ENCODE results near the gene RRM2.
"Not testable (repeated sequence)": the region's sequence is repeated elsewhere in the genome, so short reads cannot be mapped to it uniquely, and the experiment has no call there.

Gene RRM2

DNA sequence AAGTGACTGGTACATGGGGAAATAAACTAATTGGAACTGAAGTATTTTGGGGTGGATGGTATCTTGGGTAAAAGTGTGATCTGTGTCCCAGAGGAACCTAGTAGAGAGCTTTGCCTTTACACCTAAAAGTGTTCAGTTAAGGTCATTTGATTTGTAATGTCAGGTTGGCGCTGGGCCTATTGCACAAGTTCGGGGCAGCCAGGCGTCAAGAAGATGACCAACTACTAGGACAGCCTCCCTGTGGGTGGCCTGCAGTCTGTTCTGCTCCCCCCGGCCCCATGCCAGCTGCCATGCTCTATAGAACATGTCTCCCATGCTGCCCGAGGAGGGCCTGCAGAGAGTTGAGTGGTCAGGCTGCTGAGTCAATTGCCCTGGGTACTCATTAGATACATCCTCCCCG lies 10.1 kb downstream of the RRM2 start:
- DNase-seq (ENCODE audit: low read depth in 2 of 2) = no peak

DNA sequence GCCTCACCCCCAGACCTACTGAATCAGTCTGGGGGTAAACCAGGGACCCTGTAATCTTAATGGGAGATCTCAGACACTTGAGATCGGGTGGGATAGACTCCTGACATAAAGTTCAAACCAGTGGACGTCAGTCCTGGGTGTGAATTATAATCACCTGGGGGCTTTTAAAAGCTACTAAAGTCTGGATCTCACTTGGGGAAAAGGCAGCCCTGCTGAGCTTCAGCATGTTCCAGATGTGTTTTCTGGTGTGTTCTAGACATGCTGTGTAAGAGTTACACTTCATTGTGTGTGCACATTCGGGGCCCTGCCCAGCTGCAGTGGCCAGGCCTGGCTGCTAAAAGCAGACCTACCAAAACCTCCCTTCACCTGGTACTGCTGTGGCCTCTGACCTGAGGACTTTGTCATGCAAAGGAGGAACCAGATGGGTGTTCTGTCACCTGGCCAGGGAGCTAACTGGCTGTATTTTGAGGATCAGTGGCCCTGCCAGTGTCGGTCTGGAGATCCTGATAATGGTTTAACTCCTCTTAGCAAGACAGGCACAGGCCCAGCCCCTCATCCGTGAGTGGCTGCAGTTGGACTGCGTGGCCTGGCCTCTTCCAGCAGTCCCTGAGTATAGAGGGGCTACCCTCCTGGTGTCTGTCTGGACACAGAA lies 10.6 kb downstream of the RRM2 start:
- DNase-seq (ENCODE audit: low read depth in 2 of 2) = no peak

DNA sequence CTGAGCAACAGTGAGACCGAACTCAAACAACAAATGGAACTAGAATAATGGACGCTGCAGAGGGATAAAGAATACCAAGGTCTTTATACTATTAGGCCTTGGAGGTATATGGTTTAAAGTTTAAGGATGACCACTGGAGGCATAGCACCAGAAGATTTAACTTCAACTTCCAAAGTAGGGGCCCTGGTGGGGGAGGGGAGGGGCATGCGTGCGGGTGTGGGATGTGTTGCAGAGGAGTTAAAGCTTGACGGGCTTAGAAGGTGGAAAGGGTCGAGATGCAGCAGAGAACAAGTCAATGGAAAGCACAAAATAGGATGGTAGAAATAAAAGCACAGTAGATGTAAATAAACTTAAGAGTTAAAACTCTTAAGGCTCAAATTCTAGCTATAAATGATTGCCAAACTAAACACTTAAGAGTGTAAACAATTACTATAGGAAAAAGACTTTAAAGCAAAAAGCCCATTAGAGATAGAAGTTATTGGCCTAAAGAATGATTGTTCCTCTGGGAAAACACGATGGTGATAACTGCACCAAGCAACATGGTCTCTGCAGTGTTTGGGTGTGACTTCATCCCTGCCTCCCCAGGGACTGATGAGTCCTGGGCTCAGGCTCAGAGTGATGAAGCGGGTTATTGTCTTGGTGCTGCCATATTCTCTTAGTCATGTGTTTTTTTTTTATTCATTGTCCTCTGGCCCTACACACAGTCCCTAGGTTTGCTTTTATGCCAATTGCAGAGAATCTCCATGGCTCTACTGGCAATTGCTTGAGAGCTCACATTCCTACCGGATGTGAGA lies 13.0 kb downstream of the RRM2 start:
- DNase-seq (ENCODE audit: low read depth in 2 of 2) = no peak

DNA sequence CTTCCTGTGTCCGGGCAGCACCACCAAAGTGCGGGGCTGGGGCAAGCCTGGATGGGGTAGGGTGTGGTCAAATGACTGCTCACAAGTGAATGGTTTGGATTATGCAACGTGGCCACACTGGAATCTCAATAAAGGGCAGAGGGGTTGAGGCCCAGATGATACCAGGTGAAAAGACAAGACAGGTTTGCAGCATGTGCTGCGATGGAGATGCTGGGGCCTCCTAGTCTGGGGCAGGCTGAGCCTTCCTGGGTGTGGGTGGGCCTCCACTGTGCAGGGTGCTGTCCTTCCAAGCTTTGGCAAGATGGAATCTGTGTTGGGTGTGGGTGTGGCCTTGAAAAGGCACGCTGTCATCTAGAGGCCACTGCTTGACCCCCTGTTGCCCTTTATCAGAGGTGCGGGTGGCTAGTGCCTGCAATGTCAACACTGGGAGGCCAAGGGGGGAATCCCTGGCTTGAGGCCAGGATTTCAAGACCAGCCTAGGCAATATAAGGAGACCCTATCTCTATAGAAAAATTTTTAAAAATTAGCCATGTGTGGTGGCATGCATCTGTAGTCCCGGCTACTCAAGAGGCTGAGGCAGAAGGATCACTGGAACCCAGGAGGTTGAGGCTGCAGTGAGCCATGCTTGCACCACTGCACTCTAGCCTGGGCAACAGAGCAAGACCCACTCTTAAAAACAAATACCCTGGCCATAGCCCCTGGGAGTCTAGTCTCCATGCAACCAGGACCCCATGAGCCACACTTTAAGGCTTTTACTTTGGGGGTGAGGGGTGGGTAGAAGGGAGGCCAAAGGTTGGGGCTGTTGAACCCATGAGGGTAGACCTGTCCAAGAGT lies 13.8 kb downstream of the RRM2 start:
- DNase-seq (ENCODE audit: low read depth in 2 of 2) = no peak

DNA sequence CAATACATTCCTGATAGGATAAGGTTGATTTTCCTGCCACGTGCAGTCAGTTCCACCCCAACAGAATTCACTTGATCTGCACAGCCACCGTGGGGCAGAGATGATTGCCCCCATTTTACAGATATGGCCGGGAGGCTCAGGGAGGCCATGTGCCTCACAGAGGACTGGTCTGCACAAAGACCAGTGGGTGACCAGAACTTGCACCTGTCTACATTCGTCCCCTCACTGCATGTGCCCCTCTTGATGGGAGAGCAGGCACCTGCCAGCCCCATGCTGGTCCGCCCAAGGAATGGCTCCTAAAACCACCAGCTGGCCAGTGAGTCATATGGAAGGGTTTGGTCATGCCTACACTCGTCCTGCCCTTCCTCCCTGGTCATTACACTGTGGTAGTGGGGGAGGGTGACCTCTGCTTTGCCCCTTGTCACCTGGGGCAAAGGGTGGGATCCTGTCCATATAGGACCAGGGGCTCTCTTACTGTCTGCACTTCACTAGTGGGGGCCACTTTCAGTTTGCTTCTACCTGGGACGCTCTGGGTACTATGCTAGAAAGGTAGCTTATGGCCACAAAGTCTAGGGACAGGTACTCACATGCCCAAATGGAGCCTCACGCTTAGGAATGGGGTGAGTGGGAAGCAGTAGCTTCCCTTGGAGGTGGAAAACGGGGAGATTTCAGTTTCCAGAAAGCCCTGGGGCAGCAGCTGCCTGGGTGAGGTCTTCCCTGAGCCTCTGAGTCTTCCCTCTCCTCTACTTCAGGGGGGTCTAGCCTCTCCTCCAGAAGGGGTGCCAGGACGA lies 14.7 kb downstream of the RRM2 start:
- no peak for DNase-seq (ENCODE audit: low read depth in 2 of 2)

DNA sequence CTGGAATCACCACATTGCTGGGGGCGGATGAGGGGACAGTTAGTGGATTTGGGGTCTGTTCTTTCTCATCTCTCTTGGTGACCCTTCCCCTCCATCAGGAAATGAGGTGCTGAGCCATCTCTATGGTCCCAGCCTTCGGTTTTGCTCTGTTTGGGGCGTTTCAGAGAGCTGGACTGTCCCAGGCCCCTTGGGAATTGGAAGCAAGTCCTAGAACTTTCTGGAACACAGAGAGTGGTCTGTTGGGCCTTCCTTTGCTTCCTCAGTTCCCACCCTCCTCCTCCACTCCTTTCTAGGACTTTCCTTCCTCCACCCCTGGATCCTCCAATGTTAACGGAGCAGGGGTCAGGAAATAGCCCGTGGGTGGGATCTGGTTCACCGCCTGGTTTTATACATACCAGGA lies 17.0 kb downstream of the RRM2 start:
- DNase-seq (ENCODE audit: low read depth in 2 of 2) = no peak

DNA sequence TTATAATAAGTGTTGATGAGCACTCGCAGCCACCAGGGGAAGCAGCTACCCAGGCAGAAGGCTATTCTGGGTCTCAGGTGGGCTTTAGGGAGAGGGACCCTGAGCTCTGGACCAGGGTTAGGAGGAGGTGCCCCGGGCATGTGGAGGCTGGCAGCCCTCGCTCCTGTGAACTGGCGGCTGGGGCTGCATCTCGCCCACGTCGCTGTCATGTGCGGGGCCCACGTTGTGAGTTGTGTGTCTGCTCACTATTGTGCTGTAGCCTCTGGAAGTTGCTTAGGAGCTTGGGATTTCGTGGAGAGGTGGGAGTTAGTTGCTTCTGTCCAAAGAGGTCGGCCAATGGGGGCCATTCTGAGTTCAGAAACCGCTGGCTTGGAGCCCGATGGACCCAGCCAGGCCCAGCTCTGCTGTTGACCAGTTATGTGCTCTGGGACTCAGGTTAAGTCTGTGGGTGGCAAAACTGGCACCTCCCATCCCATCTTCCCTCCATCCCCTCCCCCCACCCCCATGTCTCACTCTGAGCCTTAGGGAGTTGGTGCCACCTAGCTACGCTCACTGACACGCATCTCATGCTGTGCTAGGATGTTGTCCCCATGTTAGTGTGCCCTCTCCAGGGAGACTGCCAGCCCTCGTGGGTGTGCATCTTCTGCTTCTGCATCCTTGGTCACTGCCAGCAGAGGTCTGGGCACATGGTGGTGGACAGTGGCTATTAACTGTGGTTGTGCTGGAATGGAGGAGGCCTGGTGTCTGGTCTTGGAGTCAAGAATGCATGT lies 18.5 kb downstream of the RRM2 start:
- no peak for DNase-seq (ENCODE audit: low read depth in 2 of 2)

DNA sequence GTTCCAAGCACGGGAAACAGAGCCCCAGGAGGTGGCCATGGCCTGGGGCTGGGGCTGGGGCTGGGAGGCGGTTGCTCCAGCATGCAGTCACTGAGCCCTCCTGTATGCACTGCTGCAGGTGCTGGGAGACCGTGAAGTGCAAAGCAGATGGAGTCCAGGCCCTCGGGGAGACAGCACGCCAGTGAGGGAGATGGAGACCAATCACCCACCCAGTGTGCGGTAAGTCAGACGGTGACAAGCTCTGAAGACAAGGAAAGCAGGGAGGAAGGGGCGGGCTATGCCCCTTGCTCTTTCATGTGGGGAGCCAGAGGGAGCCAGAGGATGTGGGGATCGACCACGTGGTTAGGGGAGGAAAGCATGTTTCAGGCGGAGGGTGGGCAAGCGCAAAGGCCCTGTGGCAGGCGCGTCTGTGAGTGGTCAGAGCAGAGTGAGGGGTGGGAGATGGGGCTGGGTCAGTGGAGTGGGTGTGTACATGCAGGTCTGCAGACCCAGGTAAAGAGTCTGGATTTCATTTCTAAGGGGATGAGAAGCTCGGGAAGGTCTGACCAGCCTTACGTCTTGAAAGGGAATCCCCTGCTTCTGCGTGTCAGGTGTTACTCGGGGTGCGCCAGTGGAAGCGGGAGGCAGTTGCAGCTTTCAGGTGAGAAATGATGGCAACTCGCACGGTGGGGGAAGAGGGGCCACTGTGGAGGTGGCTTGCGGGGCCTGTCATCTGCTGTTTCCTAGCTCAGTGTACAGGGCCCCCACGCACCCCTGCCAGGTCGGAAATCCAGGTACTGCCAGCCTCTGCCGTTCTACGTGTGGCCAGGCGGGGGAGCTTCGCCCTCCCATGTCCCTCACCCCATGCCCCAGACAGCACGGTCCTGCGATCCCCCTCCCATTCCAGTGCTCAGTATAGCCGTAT lies 19.4 kb downstream of the RRM2 start:
- no peak for DNase-seq (ENCODE audit: low read depth in 2 of 2)

DNA sequence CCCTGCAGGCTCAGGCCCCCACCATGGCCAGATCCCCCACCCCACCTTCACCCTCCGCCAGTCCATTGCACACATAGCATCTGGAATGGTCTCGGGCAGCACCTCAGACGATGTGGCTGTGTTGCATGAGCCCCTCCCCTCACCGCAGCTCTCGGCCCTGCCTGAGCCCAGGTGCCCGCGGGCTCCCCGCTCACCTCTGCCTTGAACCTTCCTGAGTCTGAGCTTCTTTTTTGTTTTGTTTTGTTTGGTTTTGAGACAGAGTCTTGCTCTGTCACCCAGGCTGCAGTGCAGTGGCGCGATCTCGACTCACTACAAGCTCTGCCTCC lies 20.1 kb downstream of the RRM2 start:
- DNase-seq (ENCODE audit: low read depth in 2 of 2) = no peak

DNA sequence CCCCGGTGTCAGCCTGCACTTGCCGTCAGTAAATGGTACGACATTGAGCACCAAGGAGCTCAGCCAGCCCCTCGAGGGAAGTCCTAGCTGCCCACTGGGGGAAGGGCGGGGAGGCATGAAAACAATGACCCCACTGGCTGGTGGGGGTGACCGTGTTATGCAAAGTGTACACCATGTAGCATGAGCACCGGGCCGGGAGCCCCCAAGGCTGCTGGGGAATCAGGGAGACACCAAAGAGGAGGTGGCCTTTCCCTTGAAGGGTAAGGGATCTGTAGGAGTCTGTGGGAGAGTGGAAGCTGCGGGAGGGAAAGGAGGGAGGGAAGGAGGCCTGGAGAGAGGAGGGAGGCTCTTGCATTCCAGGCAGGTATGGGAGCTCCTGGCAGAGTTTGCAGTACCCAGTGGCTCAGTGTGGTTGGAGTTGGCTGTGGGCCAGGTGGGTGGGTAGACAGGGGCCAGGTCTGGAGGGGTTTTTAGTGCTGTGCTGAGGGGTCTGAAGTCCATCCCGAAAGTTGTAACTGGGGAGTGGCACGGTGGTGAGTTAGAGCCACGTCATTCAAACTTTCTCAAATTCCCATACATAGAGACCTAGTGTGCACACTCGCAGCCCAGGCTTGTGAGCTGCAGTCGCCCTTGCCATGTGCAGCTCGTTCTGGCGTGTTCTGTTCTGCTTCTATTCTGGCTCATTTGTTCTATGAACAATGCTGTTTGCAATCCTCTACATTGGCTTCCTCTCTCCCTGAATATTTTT lies 22.4 kb downstream of the RRM2 start:
- no peak for DNase-seq (ENCODE audit: low read depth in 2 of 2)

DNA sequence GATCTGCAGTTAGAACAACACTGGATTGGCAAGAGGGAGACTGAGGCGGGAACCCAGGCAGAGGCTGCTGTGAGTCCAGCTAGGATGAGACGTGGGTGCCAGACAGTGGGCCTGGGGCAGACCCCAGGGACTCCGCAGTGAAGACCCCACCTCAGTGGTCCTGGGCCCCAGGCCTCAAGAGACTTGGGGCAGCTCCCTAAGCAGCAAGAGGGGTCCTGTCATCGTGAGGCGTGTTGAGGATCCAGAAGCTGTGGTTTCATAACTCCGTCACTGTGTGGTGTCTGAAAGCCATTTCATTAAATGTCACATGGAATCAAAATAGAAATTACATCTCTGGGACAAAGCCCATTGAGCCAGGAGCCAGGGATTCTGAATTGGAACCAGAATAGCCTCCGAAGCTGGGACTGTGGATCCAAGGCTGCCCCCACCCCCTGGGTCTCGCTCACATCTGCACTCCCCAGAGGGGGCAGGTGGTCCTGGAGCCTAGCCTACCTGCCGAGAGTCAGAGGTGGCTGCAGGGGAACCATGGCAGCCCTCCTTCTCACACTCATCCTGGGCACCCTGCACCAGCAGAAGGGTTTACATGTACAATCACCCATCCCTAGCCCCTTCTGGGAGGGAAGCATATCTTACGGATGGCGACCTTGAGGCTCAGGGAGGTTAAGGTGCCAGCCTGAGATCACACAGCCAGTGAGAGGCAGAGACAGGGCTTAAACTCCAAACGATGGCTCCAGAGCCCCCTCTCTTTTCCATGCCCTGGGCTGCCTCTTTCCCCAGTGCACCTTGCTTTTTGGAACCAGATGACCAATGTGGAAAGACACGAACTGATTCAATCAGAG lies 23.2 kb downstream of the RRM2 start:
- no peak for DNase-seq (ENCODE audit: low read depth in 2 of 2)

DNA sequence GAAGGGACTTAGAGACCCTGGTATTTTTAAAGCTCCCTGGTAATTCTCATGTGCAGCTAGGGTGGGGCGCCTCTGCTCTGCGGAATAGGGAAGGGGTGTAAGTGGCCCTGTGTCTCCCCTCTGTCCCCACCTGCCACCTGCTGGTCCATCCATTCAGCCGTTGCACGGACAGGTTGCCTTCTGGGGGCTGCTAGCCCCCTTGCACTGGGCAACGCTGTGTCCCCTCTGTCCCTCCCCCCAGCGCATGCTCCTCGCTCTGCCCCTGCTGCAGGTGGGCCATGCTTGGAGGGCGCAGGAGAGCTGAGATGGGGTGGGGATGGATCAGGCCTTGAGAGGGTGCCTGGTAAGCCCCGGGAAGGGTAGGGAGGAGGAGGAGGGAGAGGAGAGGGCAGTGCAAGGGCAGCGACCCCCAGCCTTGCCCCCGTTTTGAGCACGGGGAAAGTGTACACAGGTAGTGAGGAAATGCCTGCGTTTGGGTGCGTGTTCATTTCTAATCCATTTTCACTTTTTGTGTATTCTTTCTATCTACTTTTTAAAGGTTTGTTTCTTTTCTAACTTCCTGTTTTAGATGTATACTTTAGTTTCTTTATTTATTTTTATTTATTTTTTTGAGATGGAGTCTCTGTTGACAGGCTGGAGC lies 23.9 kb downstream of the RRM2 start:
- DNase-seq (ENCODE audit: low read depth in 2 of 2) = no peak

DNA sequence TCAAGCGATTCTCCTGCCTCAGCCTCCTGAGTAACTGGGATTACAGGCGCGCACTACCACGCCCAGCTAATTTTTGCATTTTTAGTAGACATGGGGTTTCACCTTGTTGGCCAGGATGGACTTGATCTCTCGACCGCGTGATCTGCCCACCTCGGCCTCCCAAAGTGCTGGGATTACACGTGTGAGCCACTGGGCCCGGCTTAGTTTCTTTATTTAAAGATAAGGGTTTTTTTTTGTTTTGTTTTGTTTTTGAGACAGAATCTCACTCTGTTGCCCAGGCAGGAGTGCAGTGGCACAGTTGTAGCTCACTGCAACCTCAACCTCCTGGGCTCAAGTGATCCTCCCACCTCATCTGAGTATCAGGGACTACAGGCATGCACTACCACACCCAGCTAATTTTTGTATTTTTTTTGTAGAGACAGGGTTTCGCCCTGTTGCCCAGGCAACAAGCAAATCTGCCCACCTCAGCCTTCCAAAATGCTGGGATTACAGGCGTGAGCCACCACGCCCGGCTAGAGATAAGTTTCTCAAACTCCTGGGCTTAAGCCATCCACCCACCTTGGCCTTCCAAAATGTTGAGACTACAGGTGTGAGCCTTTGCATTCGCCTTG lies 24.6 kb downstream of the RRM2 start:
- not testable (repeated sequence) for DNase-seq (ENCODE audit: low read depth in 2 of 2)

DNA sequence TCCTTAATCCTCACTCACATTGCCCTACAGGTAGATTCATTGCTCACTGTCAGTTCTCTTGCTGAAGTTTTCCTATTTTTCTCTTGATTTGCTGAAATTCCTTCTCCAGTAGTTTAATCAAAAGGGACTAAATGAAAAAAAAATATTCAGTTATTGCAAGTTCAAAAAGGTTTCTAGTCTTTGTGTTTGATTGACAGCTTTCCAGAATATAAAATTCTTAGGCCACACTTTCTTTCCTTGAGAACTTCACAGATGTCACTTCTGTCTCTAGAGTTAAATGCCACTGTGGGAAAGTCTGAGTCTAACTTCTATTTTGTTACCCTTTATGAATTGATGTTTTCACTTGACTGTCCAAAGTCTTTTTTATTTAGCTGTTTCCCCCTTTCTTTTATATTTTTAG lies 25.7 kb downstream of the RRM2 start:
- no peak for DNase-seq (ENCODE audit: low read depth in 2 of 2)

DNA sequence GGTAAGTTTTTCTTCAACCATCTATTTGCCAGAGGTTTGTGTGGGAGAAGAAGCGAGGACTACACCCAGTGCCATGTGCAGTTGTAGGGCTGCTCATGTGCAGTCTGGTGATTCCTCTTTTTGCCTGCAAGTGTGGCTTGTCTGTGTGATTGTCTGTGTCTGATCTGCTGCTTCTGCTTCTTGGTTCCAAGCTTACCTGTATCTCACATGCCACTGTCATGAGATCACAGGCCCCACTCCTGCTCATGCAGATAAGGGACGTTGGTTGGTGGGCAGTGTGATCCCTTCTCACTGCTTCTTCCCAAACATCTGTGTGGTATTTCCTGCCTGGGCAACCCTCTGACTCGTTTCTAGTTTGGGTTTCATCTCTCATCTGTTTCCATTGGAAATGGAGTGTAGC lies 27.1 kb downstream of the RRM2 start:
- no peak for DNase-seq (ENCODE audit: low read depth in 2 of 2)

DNA sequence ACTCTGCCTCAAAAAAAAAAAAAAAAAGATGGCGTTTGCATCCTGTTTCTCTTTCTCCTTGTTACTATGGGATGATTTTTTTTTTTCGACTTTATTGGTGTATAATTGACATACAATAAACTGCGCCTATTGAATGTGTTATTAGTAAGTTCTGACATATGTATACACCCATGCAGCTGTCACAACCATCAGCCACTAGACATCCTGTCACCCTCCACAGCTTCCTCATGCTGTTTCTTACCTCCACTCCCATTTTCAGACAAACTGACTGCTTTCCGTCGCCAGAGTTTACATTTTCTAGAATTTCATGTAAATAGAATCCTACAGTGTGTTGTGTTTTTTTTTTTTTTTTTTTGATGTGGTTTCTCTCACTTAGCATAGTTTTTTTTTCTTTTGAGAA lies 27.9 kb downstream of the RRM2 start:
- DNase-seq (ENCODE audit: low read depth in 2 of 2) = no peak

DNA sequence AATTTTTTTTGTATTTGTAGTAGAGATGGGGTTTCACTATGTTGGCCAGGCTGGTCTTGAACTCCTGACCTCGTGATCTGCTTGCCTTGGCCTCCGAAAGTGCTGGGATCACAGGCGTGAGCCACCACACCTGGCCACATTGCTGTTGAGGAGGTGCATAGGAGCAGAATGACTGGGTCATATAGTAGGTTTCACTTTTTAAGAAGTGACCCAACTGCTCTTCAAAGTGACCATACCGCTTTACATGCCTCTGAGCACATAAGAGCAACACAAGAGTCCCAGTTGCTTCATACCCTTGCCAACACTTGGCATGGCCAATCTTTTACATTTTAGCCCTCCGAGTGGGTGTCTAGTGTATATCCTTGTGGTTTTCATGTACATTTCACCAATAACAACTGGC lies 28.9 kb downstream of the RRM2 start:
- DNase-seq (ENCODE audit: low read depth in 2 of 2) = no peak

DNA sequence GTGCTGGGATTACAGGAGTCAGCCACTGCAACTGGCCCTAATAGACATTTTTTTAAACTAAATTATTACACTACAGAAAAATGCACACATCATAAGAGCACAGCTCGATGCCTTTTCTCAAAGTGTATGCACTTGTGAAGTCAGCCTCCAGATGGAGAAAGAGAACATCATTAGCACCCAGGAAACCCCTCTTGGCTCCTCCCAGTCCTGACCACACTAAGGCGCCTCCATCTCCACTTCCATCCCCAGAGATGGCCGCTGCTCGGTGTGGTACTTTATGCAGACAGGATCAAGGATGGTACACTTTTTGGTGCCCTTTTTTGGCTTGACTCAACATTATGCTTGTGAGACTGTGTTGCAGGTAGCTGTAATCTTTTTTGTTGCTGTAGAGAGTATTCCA lies 34.8 kb downstream of the RRM2 start:
- DNase-seq (ENCODE audit: low read depth in 2 of 2) = no peak
